Dedifferentiated amniotic fluid mesenchymal stem cell (primary cell): Measurements from ENCODE around the gene NOL3.

Experiments used
- DNase-seq: peaks from one replicate; pipeline ENCODE4 v3.0.0-alpha.2; 2016; ENCODE audit errors: extremely low spot score

The NOL3 gene

GRCh38 chr16:67206129-67206837 lies 35.9 kb downstream of the NOL3 start:
- DNase-seq, result no peak

GRCh38 chr16:67206838-67207248 lies 36.5 kb downstream of the NOL3 start:
- DNase-seq, result no peak

- DNase-seq, result no peak
Measured at GRCh38 chr16:67207249-67208091, 37.1 kb downstream of the NOL3 start.

- no peak for DNase-seq
Measured at GRCh38 chr16:67208154-67208896, 38.0 kb downstream of the NOL3 start.

GRCh38 chr16:67209565-67209964 lies 39.2 kb downstream of the NOL3 start:
- no peak for DNase-seq

GRCh38 chr16:67210069-67210937 lies 40.0 kb downstream of the NOL3 start:
- DNase-seq, result no peak

GRCh38 chr16:67211674-67212073 lies 41.3 kb downstream of the NOL3 start:
- no peak for DNase-seq

- no peak for DNase-seq
Measured at GRCh38 chr16:67212766-67213165, 42.4 kb downstream of the NOL3 start.

GRCh38 chr16:67213197-67214019 lies 43.1 kb downstream of the NOL3 start:
- no peak for DNase-seq

GRCh38 chr16:67215706-67216105 lies 45.4 kb downstream of the NOL3 start:
- DNase-seq, result no peak

GRCh38 chr16:67216612-67217490 lies 46.5 kb downstream of the NOL3 start:
- no peak for DNase-seq

- no peak for DNase-seq
Measured at GRCh38 chr16:67223992-67224391, 53.7 kb downstream of the NOL3 start.
